Peyer's patch (tissue), 4 donors: ENCODE data around the gene AKAP7.

ENCODE experiments used
- CTCF ChIP-seq, 6 experiments: fragments of 450-650 bp in 4 of 6; fragments of 200-600 bp in 2 of 6; sonication (generic) in 1 of 6; IDR thresholded peaks; one replicate each; pipeline ENCODE4 v1.5.1; 2017 to 2019; ENCODE audit warnings: antibody characterized with exemption in 6 of 6, mild to moderate bottlenecking in 3 of 6, moderate library complexity in 1 of 6
- POLR2A ChIP-seq, 2 donors: fragments of 450-650 bp; IDR thresholded peaks; one replicate each; pipeline ENCODE4 v1.5.1; 2017; ENCODE audit warnings: antibody characterized with exemption in 2 of 2, mild to moderate bottlenecking in 2 of 2, moderate library complexity in 2 of 2

GRCh38 chr6:131316654-131317053, 181.4 kb downstream of the AKAP7 start:
- TF ChIP-seq CTCF (IDR thresholded peaks at IDR 0.05) (no peak), POLR2A (IDR thresholded peaks at IDR 0.05) (no peak)
